MCF 10A (cell line): ENCODE measurements around the gene SHC2. TPM values are rescaled to one million over a fixed set of nuclear protein-coding genes. Genes with fewer than 3 reads are reported as not detected.

Experiments used
- Bru-seq: library from RNA; stranded (reverse); fragments of 400-500 nt; gene quantifications from one replicate; lab custom pipeline; 2021; lab: Mats Ljungman, UMichigan
- BruChase-seq, 2 experiments: library from RNA; stranded (reverse); fragments of 400-500 nt; gene quantifications; one replicate each; lab custom pipeline; 2021; lab: Mats Ljungman, UMichigan
- BruUV-seq: library from RNA; stranded (reverse); fragments of 400-500 nt; replicated peaks from 2 replicates; lab custom pipeline; 2021; lab: Mats Ljungman, UMichigan
- CTCF ChIA-PET: fragments of 300-600 bp; sonication (Branson Sonifier 250); formaldehyde crosslinking; extraction: SDS; loops from one replicate; lab custom pipeline; 2021; ENCODE audit warnings: antibody characterized with exemption, inconsistent platforms; lab: Yijun Ruan, JAX
- POLR2A ChIA-PET: fragments of 300-600, 350-650 bp; sonication (Branson Sonifier 250); formaldehyde crosslinking; extraction: SDS; loops from one replicate; lab custom pipeline; 2020; ENCODE audit warnings: antibody characterized with exemption, inconsistent platforms; lab: Yijun Ruan, JAX
- DNase-seq: peaks from one replicate; pipeline ENCODE4 v3.0.0-alpha.2; 2018; ENCODE audit not compliant: unreplicated experiment
- H3K27ac Mint-ChIP-seq: one replicate; pipeline ENCODE4 v1.8.0; 2022; ENCODE audit warnings: mild to moderate bottlenecking, low read depth, mixed read lengths; ENCODE audit not compliant: unreplicated experiment
- H3K27me3 Mint-ChIP-seq: one replicate; pipeline ENCODE4 v1.8.0; 2022; ENCODE audit warnings: mixed read lengths; ENCODE audit not compliant: insufficient read depth, unreplicated experiment
- H3K36me3 Mint-ChIP-seq: one replicate; pipeline ENCODE4 v1.8.0; 2022; ENCODE audit warnings: mild to moderate bottlenecking, moderate library complexity, mixed read lengths; ENCODE audit not compliant: insufficient read depth, unreplicated experiment
- H3K4me1 Mint-ChIP-seq: one replicate; pipeline ENCODE4 v1.8.0; 2022; ENCODE audit warnings: mixed read lengths; ENCODE audit not compliant: insufficient read depth, unreplicated experiment
- H3K4me3 Mint-ChIP-seq: one replicate; pipeline ENCODE4 v1.8.0; 2022; ENCODE audit warnings: mild to moderate bottlenecking, moderate library complexity, mixed read lengths; ENCODE audit not compliant: unreplicated experiment
- H3K9me3 Mint-ChIP-seq: one replicate; pipeline ENCODE4 v1.8.0; 2022; ENCODE audit warnings: mixed read lengths; ENCODE audit not compliant: unreplicated experiment
- intact Hi-C: fragments of 100-400 bp; cut with micrococcal nuclease; formaldehyde crosslinking; loops from 2 replicates; pipeline ENCODE4 v1.14.1; 2022
- long read RNA-seq: library from polyadenylated mRNA; stranded (forward); transcript quantifications from one replicate; pipeline ENCODE4 v2.0.0, GENCODE V29; 2022
- total RNA-seq: library from RNA; stranded (reverse); gene quantifications from 2 replicates; pipeline ENCODE4 v1.2.3, GENCODE V29; 2022
- TF ChIP-seq, protein P1 (sequence below): fragments of 200-600 bp; IDR thresholded peaks from one replicate; pipeline ENCODE4 v1.8.0; 2022; ENCODE audit warnings: antibody characterized with exemption, mild to moderate bottlenecking; ENCODE audit not compliant: unreplicated experiment

SHC2 gene, protein sequence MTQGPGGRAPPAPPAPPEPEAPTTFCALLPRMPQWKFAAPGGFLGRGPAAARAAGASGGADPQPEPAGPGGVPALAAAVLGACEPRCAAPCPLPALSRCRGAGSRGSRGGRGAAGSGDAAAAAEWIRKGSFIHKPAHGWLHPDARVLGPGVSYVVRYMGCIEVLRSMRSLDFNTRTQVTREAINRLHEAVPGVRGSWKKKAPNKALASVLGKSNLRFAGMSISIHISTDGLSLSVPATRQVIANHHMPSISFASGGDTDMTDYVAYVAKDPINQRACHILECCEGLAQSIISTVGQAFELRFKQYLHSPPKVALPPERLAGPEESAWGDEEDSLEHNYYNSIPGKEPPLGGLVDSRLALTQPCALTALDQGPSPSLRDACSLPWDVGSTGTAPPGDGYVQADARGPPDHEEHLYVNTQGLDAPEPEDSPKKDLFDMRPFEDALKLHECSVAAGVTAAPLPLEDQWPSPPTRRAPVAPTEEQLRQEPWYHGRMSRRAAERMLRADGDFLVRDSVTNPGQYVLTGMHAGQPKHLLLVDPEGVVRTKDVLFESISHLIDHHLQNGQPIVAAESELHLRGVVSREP
- total RNA-seq = 0.77 and 2.8 TPM in 2 replicates
- Bru-seq, nascent RNA = percentile 21 among the genes with signal in this experiment
- percentile 28 among the genes with signal in this experiment for BruChase-seq, experiment 1, labeled RNA remaining after a 6-hour chase
- percentile 28 among the genes with signal in this experiment for BruChase-seq, experiment 2, labeled RNA remaining after a 2-hour chase
- long read RNA-seq, partial matches to known transcripts = 0 of 2 reads
- long read RNA-seq, other reads (novel, unspliced or antisense) = 0 of 2 reads

DNA sequence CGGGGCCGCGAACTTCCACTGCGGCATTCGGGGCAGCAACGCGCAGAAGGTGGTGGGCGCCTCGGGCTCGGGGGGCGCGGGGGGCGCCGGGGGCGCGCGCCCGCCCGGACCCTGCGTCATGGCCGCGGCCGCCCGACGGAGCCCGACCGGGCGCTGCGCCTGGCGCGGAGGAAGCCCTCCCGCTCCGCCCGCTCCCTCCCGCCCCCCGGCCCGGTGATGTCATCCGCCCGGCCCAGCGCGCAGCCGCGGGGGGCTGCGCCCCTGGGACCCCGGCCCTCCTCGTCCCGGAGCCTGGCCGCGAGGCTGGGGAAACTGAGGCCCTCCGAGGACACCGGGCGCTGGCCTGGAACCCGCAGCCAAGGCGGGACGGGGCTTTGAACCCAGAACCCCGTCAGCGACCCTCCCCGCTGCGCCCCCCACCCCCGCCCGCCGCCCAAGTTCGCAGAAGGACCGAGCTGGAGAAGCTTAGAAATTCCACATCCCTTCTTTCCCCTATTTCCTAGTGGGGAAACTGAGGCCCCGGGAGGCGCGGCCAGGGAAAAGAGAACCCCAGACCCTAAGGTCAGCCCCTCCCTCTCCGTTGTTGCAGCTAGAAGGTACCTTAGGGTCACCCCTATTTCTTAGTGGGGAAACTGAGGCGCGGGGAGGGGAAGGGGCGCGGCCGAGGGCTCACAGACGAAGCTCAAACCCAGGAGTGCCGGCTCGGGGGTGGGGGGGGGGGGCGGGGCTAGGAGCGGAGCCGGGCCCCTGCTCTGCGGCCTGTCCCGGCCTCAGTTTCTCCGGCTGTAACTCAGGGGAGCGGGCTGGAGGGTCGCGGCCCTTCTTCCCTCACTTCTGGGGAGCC is at the start of gene SHC2:
TSS of gene SHC2 (minus strand) at position 157 of the 844 bp plus-strand sequence. CDS start at position 120, 37 bp downstream.
- BruUV-seq = no TSS peak
- intact Hi-C loops = no loop called here
- H3K9me3 Mint-ChIP-seq = peaks cover 17% of the 10 kb centered on the region
- H3K36me3 Mint-ChIP-seq = peaks cover 6% of the 10 kb centered on the region
- H3K4me3 Mint-ChIP-seq = peak within 1 kb of the TSS; percentile 71
- no peaks in the 10 kb centered on the region for H3K4me1 Mint-ChIP-seq
- ChIA-PET POLR2A (interaction anchor here (0.7 kb wide), 1 partner anchor 112 kb away, joined by 4 read pairs; no protein-coding TSS in a partner anchor), CTCF (no interaction called here)
- DNase-seq = no peak
- no peaks in the 10 kb centered on the region for H3K27me3 Mint-ChIP-seq
- TF ChIP-seq, protein P1, sequence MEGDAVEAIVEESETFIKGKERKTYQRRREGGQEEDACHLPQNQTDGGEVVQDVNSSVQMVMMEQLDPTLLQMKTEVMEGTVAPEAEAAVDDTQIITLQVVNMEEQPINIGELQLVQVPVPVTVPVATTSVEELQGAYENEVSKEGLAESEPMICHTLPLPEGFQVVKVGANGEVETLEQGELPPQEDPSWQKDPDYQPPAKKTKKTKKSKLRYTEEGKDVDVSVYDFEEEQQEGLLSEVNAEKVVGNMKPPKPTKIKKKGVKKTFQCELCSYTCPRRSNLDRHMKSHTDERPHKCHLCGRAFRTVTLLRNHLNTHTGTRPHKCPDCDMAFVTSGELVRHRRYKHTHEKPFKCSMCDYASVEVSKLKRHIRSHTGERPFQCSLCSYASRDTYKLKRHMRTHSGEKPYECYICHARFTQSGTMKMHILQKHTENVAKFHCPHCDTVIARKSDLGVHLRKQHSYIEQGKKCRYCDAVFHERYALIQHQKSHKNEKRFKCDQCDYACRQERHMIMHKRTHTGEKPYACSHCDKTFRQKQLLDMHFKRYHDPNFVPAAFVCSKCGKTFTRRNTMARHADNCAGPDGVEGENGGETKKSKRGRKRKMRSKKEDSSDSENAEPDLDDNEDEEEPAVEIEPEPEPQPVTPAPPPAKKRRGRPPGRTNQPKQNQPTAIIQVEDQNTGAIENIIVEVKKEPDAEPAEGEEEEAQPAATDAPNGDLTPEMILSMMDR = no peak
- H3K27ac Mint-ChIP-seq = peak within 1 kb of the TSS; percentile 49

DNA sequence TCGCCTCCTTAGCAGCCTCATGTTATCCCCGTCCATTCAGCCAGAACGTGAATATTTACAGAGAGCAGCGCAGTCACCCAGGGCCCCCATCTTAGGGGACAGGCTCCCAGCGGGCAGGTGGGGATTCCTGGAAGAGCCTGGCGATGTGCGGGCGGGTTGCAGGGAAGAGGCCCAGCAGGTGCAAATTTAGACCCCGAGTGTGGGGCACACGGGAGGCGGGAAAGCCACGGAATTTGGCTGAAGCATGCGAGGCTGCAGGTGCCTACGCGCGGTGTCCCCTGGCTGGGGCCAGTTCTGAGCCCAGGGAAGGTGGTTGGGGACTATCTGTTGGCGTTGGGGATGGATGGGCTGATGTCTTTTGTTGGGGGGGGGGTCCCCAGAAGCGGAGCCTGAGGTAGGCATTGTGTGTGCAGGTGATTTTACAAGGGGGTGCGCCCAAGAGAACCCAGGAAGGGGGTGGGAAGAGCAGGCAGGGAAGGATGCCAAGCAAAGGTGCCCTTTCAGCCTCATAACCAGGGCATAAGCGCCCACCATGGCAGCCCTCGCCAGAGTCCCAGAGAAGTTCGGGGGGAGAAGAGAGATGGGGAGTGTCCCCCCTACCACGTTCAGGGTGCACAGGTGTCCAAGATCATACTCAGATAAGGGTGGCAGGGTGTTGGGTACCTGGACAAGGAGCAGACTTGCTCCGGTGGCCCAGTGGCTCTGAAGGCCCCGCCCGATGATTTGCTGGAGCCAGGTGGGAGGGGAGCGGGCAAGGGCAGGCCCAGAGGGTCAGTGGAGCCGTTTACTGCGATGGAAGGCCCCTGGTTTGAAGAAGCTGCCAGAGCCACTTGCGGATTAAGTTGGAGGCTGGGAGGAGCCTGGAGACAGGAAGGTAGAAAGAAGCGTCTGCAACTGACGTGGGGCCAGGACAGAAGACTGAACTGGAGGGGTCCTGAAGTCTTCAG is 47.6 kb upstream of the SHC2 start:
- peaks cover 24% of the 10 kb centered on the region for H3K4me1 Mint-ChIP-seq
- CTCF ChIA-PET = interaction anchor here (0.9 kb wide), 1 partner anchor 24 kb away, joined by 4 read pairs; no protein-coding TSS in a partner anchor

More for the DNA sequence above, 47.6 kb upstream of the SHC2 start:
- H3K9me3 Mint-ChIP-seq = no peaks in the 10 kb centered on the region
- H3K27ac Mint-ChIP-seq = peak overlapping the region; percentile 98
- intact Hi-C loops = loop anchor here (5.0 to 10.0 kb wide), 2 partner anchors 124 to 166 kb away; partner anchors contain the start of gene MIER2
- no peaks in the 10 kb centered on the region for H3K27me3 Mint-ChIP-seq
- no peak for DNase-seq
- POLR2A ChIA-PET = interaction anchor here (0.9 to 2.9 kb wide), 2 partner anchors 18 to 23 kb away, joined by 3 to 24 read pairs; partner anchors contain the start of gene CDC34
- TSS peak; percentile 46 for BruUV-seq
- TF ChIP-seq, protein P1 = no peak
- H3K4me3 Mint-ChIP-seq = peak overlapping the region; percentile 82
- peaks cover 4% of the 10 kb centered on the region for H3K36me3 Mint-ChIP-seq
